IMR-90 (cell line): Measurements from ENCODE around the gene NEK11. TPM values are rescaled to one million over a fixed set of nuclear protein-coding genes. Genes with fewer than 3 reads are reported as not detected.

ENCODE experiments used
- ATAC-seq: fragments of 200-7000 bp; cut with Tn5 transposase; 2 replicates; pipeline ENCODE4 v1.9.1; 2020; ENCODE audit warnings: low read depth, mild to moderate bottlenecking, moderate library complexity
- BruUV-seq: library from RNA; stranded (reverse); fragments of 400-500 nt; replicated peaks from 2 replicates; lab custom pipeline; 2021; lab: Mats Ljungman, UMichigan
- CTCF ChIA-PET: fragments of 300-600 bp; formaldehyde crosslinking; extraction: SDS; loops from one replicate; lab custom pipeline; 2021; ENCODE audit warnings: antibody characterized with exemption; lab: Yijun Ruan, JAX
- POLR2A ChIA-PET: fragments of 300-600 bp; sonication (Branson Sonifier 250); formaldehyde crosslinking; loops from one replicate; lab custom pipeline; 2022; ENCODE audit warnings: antibody characterized with exemption; ENCODE audit not compliant: unreplicated experiment; lab: Charles Lee
- DNase-seq: peaks from one replicate; pipeline ENCODE4 v3.0.0; 2013
- H2AFZ ChIP-seq: replicated peaks from 2 replicates; pipeline ENCODE3; 2013; ENCODE audit warnings: low read length, mild to moderate bottlenecking; ENCODE audit not compliant: poor library complexity
- H2AK5ac ChIP-seq: 2 replicates; pipeline ENCODE4 v1.6.1; 2013; ENCODE audit warnings: low read depth, low read length, inconsistent platforms
- H2AK9ac ChIP-seq: replicated peaks from 2 replicates; pipeline ENCODE3; 2013; ENCODE audit warnings: mild to moderate bottlenecking, low read depth, low read length, moderate library complexity; ENCODE audit not compliant: poor library complexity
- H2BK120ac ChIP-seq: 2 replicates; pipeline ENCODE4 v1.6.1; 2013; ENCODE audit warnings: low read depth, low read length, inconsistent platforms
- H2BK15ac ChIP-seq: 3 replicates; pipeline ENCODE4 v1.6.1; 2013; ENCODE audit warnings: low read depth, low read length, inconsistent platforms
- H2BK20ac ChIP-seq: 2 replicates; pipeline ENCODE4 v1.6.1; 2013; ENCODE audit warnings: low read depth, mild to moderate bottlenecking, inconsistent platforms, low read length, moderate library complexity
- H2BK5ac ChIP-seq: 2 replicates; pipeline ENCODE4 v1.6.1; 2013; ENCODE audit warnings: mild to moderate bottlenecking, low read depth, low read length, inconsistent platforms; ENCODE audit not compliant: poor library complexity, severe bottlenecking
- H3K14ac ChIP-seq: replicated peaks from 2 replicates; pipeline ENCODE4 v1.6.1; 2013; ENCODE audit warnings: low read depth, low read length, inconsistent platforms
- H3K18ac ChIP-seq: 2 replicates; pipeline ENCODE4 v1.6.1; 2013; ENCODE audit warnings: low read depth, low read length, control low read depth
- H3K23ac ChIP-seq: 2 replicates; pipeline ENCODE4 v1.6.1; 2013; ENCODE audit warnings: low read depth, low read length, inconsistent platforms
- H3K27ac ChIP-seq: 2 replicates; pipeline ENCODE4 v1.5.1; 2013; ENCODE audit warnings: mild to moderate bottlenecking, control low read depth, low read length; ENCODE audit not compliant: insufficient read depth
- H3K27me3 ChIP-seq: 2 replicates; pipeline ENCODE4 v1.6.1; 2013; ENCODE audit warnings: low read length; ENCODE audit not compliant: control insufficient read depth, insufficient read depth
- H3K36me3 ChIP-seq: 2 replicates; pipeline ENCODE4 v1.6.1; 2013; ENCODE audit warnings: low read length, mixed read lengths; ENCODE audit not compliant: control insufficient read depth, insufficient read depth
- H3K4ac ChIP-seq: 2 replicates; pipeline ENCODE4 v1.6.1; 2013; ENCODE audit warnings: low read depth, low read length, inconsistent platforms
- H3K4me1 ChIP-seq: 2 replicates; pipeline ENCODE4 v1.6.1; 2013; ENCODE audit warnings: low read length, mixed read lengths; ENCODE audit not compliant: control insufficient read depth, insufficient read depth
- H3K4me2 ChIP-seq: 2 replicates; pipeline ENCODE4 v1.6.1; 2013; ENCODE audit warnings: low read depth, mild to moderate bottlenecking, control low read depth, low read length, moderate library complexity
- H3K4me3 ChIP-seq: 2 replicates; pipeline ENCODE4 v1.5.1; 2013; ENCODE audit warnings: low read depth, mild to moderate bottlenecking, control low read depth, low read length, moderate library complexity; ENCODE audit not compliant: insufficient read depth
- H3K56ac ChIP-seq: 2 replicates; pipeline ENCODE4 v1.6.1; 2013; ENCODE audit warnings: low read length, inconsistent platforms; ENCODE audit not compliant: insufficient read depth; ENCODE audit errors: extremely low read depth
- H3K79me1 ChIP-seq, 2 experiments: 2 replicates each; pipeline ENCODE4 v1.6.1; 2013; ENCODE audit warnings: low read length in 2 of 2, inconsistent platforms in 1 of 2, low read depth in 1 of 2
- H3K9ac ChIP-seq: 2 replicates; pipeline ENCODE4 v1.6.1; 2013; ENCODE audit warnings: low read depth, low read length, control low read depth
- H3K9me1 ChIP-seq: 2 replicates; pipeline ENCODE4 v1.6.1; 2013; ENCODE audit warnings: low read length, inconsistent platforms; ENCODE audit not compliant: insufficient read depth
- H3K9me3 ChIP-seq: 2 replicates; pipeline ENCODE4 v1.6.1; 2013; ENCODE audit warnings: low read length; ENCODE audit not compliant: control insufficient read depth, insufficient read depth
- H4K20me1 ChIP-seq: 2 replicates; pipeline ENCODE4 v1.6.1; 2013; ENCODE audit warnings: low read length, inconsistent platforms; ENCODE audit not compliant: insufficient read depth
- H4K5ac ChIP-seq: 2 replicates; pipeline ENCODE4 v1.6.1; 2013; ENCODE audit warnings: mild to moderate bottlenecking, low read depth, low read length, control low read depth
- H4K8ac ChIP-seq, 2 experiments: 2 replicates each; pipeline ENCODE4 v1.6.1; 2013; ENCODE audit warnings: low read depth in 2 of 2, low read length in 2 of 2, control low read depth in 1 of 2, inconsistent platforms in 1 of 2
- H4K91ac ChIP-seq: 2 replicates; pipeline ENCODE4 v1.6.1; 2013; ENCODE audit warnings: low read depth, low read length, inconsistent platforms; ENCODE audit not compliant: insufficient read depth
- CEBPB ChIP-seq: IDR thresholded peaks from 2 replicates; pipeline ENCODE4 v1.6.1; 2012; ENCODE audit warnings: low read depth, low read length, improper control_type of control experiment
- POLR2A ChIP-seq: IDR thresholded peaks from 2 replicates; pipeline ENCODE4 v1.6.1; 2012; ENCODE audit warnings: mild to moderate bottlenecking, low read depth, low read length
- WGBS, 2 experiments: methylation state at CpG; one replicate each; pipeline versions ENCODE4 v1.1.5 to v1.1.7; 2013; ENCODE audit warnings: missing lambda C conversion rate in 2 of 2; ENCODE audit not compliant: insufficient read length in 1 of 2; ENCODE audit errors: extremely low coverage in 2 of 2; 5-methylcytosine and 5-hydroxymethylcytosine counted together
- dilution Hi-C: fragments of 300-500 bp; cut with HindIII; formaldehyde crosslinking; loops from one replicate; pipeline ENCODE4 v1.14.3; 2018; ENCODE audit warnings: low sequenced_read_pairs; ENCODE audit not compliant: unreplicated experiment
- in situ Hi-C: fragments of 300-500 bp; cut with MboI; formaldehyde crosslinking; loops from 3 replicates; pipeline ENCODE4 v1.14.3; 2019; ENCODE audit warnings: low sequenced_read_pairs, inconsistent platforms, mixed read lengths
- intact Hi-C: fragments of 100-400 bp; cut with micrococcal nuclease; formaldehyde crosslinking; loops from 2 replicates; pipeline ENCODE4 v1.10.0; 2022
- polyA plus RNA-seq, 3 experiments: library from polyadenylated mRNA; depleted of rRNA; stranded (reverse); fragments of >200 nt; gene quantifications; 2 replicates each; pipeline ENCODE4 v1.2.3, GENCODE V29; 2012; ENCODE audit warnings: low replicate concordance in 1 of 3
- total RNA-seq: library from RNA; depleted of rRNA; stranded (reverse); fragments of >200 nt; gene quantifications from 2 replicates; pipeline ENCODE4 v1.2.3, GENCODE V29; 2012

The NEK11 gene
- total and polyA plus RNA-seq, 2 of the 4 experiments (the other 2 are of a cell fraction): 1.1 to 1.6 TPM

GRCh38 chr3:130981469-130981868 is 45.2 kb upstream of the NEK11 start:
- H2AFZ ChIP-seq: no peak overlapping the region
- H3K18ac ChIP-seq: no peak overlapping the region
- intact Hi-C loops (no loop called here), dilution Hi-C loops (no loop called here), in situ Hi-C loops (loop anchor here (25.0 kb wide), 1 partner anchor 244 kb away; the partner anchor contains the start of gene PIK3R4)
- H3K27ac ChIP-seq: no peak overlapping the region
- no peaks in the 10 kb centered on the region for H4K20me1 ChIP-seq
- H2BK5ac ChIP-seq: no peak overlapping the region
- no peak overlapping the region for H4K8ac ChIP-seq
- H3K4me2 ChIP-seq: no peak overlapping the region
- TF ChIP-seq CEBPB (no peak), POLR2A (no peak)
- no peak overlapping the region for H4K91ac ChIP-seq
- no peak overlapping the region for H3K23ac ChIP-seq
- no peak overlapping the region for H2BK120ac ChIP-seq
- no peak overlapping the region for H2AK5ac ChIP-seq
- POLR2A ChIA-PET: no interaction called here
- H3K36me3 ChIP-seq: peaks cover 3% of the 10 kb centered on the region
- no peaks in the 10 kb centered on the region for H3K9me3 ChIP-seq
- DNase-seq (no peak), ATAC-seq (no peak)
- CTCF ChIA-PET: no interaction called here
- no peaks in the 10 kb centered on the region for H3K9me1 ChIP-seq
- no TSS peak for BruUV-seq
- no CpG with 5 or more reads among the region's 2 CpGs for WGBS, 2 experiments
- no peak overlapping the region for H3K4ac ChIP-seq
- H3K9ac ChIP-seq: no peak overlapping the region
- H3K14ac ChIP-seq: no peak overlapping the region
- no peak overlapping the region for H2BK15ac ChIP-seq
- no peak overlapping the region for H3K4me3 ChIP-seq
- H2AK9ac ChIP-seq: no peak overlapping the region
- no peak overlapping the region for H4K5ac ChIP-seq
- H3K27me3 ChIP-seq: no peaks in the 10 kb centered on the region
- H3K79me1 ChIP-seq: no peaks in the 10 kb centered on the region; a peak in 1 of 4 replicates
- H2BK20ac ChIP-seq: no peak overlapping the region
- no peaks in the 10 kb centered on the region for H3K4me1 ChIP-seq
- no peak overlapping the region for H3K56ac ChIP-seq
